Measurements from ENCODE around the gene TREML1. TPM values are rescaled to one million over a fixed set of nuclear protein-coding genes. Genes with fewer than 3 reads are reported as not detected.

Gene TREML1
- total RNA-seq, 1 experiment from 2014 or later, result not detected

DNA sequence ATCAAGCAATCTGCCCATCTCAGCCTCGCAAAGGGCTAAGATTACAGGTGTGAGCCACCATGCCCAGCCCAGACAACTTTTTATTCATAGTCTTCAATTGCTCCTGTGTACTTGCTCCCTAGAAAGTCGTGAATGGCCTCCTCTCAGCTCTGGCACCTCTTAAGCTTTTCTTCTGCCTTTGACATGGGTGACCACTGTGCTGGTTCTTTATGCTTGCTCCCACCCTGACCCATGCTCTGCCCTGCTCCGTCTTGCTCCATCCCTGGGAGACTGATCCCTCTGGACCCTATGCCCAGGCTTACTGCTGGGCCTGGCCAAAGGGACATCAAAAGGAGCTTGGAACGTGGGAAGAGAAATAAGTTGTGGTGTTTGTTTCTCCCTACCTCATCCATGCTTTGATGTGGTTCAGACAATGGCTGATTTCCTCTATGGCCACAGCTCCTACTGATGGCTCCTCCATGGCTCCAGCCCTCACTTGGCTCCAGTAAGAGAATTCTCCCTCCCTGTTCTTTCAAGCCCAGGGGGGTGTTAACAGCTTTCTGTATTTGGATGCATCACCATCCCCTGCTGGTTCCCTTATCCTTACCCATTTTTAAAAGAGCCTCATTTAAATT, 16.5 kb upstream of the TREML1 start:
- CTCF ChIA-PET, result interaction anchor here (1.2 kb wide), 1 partner anchor 11 kb away, joined by 3 read pairs; no protein-coding TSS in a partner anchor
- Histone ChIP-seq H3K27me3 (replicated peaks; ENCODE audit: insufficient read depth, low read depth, low read length, poor library complexity) (no peaks in the 10 kb centered on the region), H3K9me3 (ENCODE audit: low read depth, low read length, poor library complexity, severe bottlenecking) (no peaks in the 10 kb centered on the region), H3K36me3 (ENCODE audit: insufficient read depth, low read length, poor library complexity, severe bottlenecking) (no peaks in the 10 kb centered on the region), H3K4me3 (ENCODE audit: low read depth, low read length, poor library complexity, severe bottlenecking) (no peak overlapping the region), H3K27ac (ENCODE audit: low read depth, low read length, poor library complexity, severe bottlenecking) (no peak overlapping the region), H3K4me1 (ENCODE audit: insufficient read depth, low read length, poor library complexity, severe bottlenecking) (no peaks in the 10 kb centered on the region)
- TF ChIP-seq EZH2 (IDR thresholded peaks at IDR 0.05; ENCODE audit: borderline replicate concordance, low read depth, low read length, poor library complexity, severe bottlenecking), result no peak
- no peak for TF ChIP-seq CTCF (conservative IDR thresholded peaks at IDR 0.05; ENCODE audit: low read depth, low read length)
- intact Hi-C loops (cut with micrococcal nuclease; ENCODE audit: unreplicated experiment), result no loop called here
- no TSS peak for BruUV-seq (replicated peaks)
- DNase-seq (ENCODE audit: low spot score), result no peak
- POLR2A ChIA-PET (ENCODE audit: low non-redundant PET), result no interaction called here

DNA sequence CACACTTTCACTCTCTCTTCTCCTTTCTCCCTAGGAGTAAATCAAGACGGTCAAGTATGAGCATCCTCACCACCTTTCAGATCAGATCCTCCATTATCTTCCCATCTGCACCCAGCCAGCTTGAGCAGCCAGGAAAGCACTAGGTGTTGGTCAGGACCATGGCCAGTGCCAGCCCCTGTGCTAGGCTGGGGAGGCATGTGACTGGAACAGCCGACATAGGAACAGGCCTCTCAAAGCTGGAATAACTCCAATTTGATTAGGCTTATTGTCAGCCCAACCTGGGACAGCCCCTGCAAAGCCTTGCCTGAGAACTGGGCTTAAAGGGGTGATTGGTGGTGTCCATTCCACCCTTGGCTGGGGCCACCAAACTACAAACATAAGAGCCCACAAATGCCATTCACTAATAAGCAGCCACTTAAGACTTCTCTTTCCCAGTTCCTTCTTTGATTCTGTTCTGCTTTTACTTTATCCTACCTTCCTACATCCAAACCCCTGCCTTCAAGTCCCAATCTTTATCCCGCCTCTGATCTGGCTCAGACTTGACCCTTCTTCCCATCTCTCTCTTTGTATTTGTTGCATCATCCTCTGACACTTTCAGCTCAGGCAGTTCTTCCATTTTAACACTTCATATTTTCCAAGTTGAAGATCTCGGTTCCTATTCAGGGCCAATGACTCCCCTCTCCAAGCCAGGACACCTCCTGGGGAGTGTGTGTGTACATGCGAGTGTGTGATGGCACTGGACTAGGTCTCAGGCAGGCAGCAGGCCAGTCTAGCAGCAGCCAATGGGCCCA, 13.2 kb upstream of the TREML1 start:
- Histone ChIP-seq H3K4me1 (ENCODE audit: insufficient read depth, low read length, poor library complexity, severe bottlenecking) (no peaks in the 10 kb centered on the region), H3K27me3 (replicated peaks; ENCODE audit: insufficient read depth, low read depth, low read length, poor library complexity) (no peaks in the 10 kb centered on the region), H3K27ac (ENCODE audit: low read depth, low read length, poor library complexity, severe bottlenecking) (no peak overlapping the region), H3K9me3 (ENCODE audit: low read depth, low read length, poor library complexity, severe bottlenecking) (no peaks in the 10 kb centered on the region), H3K4me3 (ENCODE audit: low read depth, low read length, poor library complexity, severe bottlenecking) (no peak overlapping the region), H3K36me3 (ENCODE audit: insufficient read depth, low read length, poor library complexity, severe bottlenecking) (no peaks in the 10 kb centered on the region)
- DNase-seq (ENCODE audit: low spot score), result peak; percentile 37
- POLR2A ChIA-PET (ENCODE audit: low non-redundant PET), result no interaction called here
- no TSS peak for BruUV-seq (replicated peaks)
- TF ChIP-seq CTCF (conservative IDR thresholded peaks at IDR 0.05; ENCODE audit: low read depth, low read length), result no peak
- no peak for TF ChIP-seq EZH2 (IDR thresholded peaks at IDR 0.05; ENCODE audit: borderline replicate concordance, low read depth, low read length, poor library complexity, severe bottlenecking)
- intact Hi-C loops (cut with micrococcal nuclease; ENCODE audit: unreplicated experiment), result no loop called here
- CTCF ChIA-PET, result no interaction called here

- no peaks in the 10 kb centered on the region for H3K9me3 ChIP-seq (ENCODE audit: low read depth, low read length, poor library complexity, severe bottlenecking)
- intact Hi-C loops (cut with micrococcal nuclease; ENCODE audit: unreplicated experiment), result no loop called here
- no TSS peak for BruUV-seq (replicated peaks)
- H3K4me3 ChIP-seq (ENCODE audit: low read depth, low read length, poor library complexity, severe bottlenecking), result no peak overlapping the region
- POLR2A ChIA-PET (ENCODE audit: low non-redundant PET), result no interaction called here
- DNase-seq (ENCODE audit: low spot score), result no peak
- CTCF ChIA-PET, result no interaction called here
- no peaks in the 10 kb centered on the region for H3K36me3 ChIP-seq (ENCODE audit: insufficient read depth, low read length, poor library complexity, severe bottlenecking)
- no peak overlapping the region for H3K27ac ChIP-seq (ENCODE audit: low read depth, low read length, poor library complexity, severe bottlenecking)
- no peaks in the 10 kb centered on the region for H3K27me3 ChIP-seq (replicated peaks; ENCODE audit: insufficient read depth, low read depth, low read length, poor library complexity)
- no peaks in the 10 kb centered on the region for H3K4me1 ChIP-seq (ENCODE audit: insufficient read depth, low read length, poor library complexity, severe bottlenecking)
- TF ChIP-seq CTCF (conservative IDR thresholded peaks at IDR 0.05; ENCODE audit: low read depth, low read length), result no peak
- no peak for TF ChIP-seq EZH2 (IDR thresholded peaks at IDR 0.05; ENCODE audit: borderline replicate concordance, low read depth, low read length, poor library complexity, severe bottlenecking)
These were observed 10.5 kb upstream of the TREML1 start for GRCh38 chr6:41164551-41165120.

Data from A673 (cell line).